NT2/D1 (cell line): ENCODE measurements around the gene ALPG.
"Not testable (repeated sequence)": the region's sequence is repeated elsewhere in the genome, so short reads cannot be mapped to it uniquely, and the experiment has no call there.

Experiments
- SUZ12 ChIP-seq: IDR thresholded peaks from 2 replicates; pipeline ENCODE4 v1.6.1; 2011; ENCODE audit not compliant: insufficient read length, insufficient read depth; ENCODE audit errors: extremely low read depth
- YY1 ChIP-seq: IDR thresholded peaks from 2 replicates; pipeline ENCODE4 v1.6.1; 2011; ENCODE audit not compliant: insufficient read length, insufficient read depth
- ZNF274 ChIP-seq: IDR thresholded peaks from 2 replicates; pipeline ENCODE4 v1.6.1; 2011; ENCODE audit warnings: mild to moderate bottlenecking, low read depth, low read length

DNA sequence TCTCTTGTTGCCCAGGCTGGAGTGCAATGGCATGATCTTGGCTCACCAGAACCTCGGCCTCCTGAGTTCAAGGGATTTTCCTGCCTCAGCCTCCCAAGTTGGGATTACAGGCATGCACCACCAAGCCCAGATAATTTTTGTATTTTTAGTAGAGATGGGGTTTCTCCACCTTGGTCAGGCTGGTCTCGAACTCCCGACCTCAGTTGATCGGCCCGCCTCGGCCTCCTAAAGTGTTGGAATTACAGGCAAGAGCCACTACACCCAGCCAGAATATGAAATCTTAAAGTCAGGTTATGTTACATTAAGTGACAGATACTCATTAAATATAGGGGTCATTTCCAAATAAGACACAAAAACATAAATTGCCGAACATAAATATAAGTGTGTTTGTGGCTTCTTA, 12.2 kb upstream of the ALPG start:
- not testable (repeated sequence) for TF ChIP-seq SUZ12, ZNF274, YY1
